Measurements from ENCODE around the gene PPIP5K2.

DNA sequence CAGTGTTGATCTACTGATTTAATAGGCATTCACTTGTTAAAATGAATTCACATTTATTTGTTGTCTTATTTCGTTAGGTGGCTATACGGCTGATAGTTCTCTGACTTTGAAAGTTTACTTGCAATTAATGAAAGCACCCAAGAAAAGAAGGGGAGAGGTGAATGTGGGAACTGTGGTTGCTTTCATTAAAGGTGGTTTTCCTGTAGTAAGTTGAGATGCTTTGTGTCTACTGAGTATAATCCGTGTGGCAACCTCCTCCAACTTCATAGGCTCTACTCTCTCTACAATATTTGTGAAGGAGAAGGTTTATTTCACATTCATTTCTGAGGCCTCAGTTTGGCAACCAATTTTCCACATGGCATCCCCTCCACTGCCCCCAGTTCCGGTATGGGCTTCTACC lies 125.7 kb downstream of the PPIP5K2 start:
- no peak for TF ChIP-seq EZH2 (optimal IDR thresholded peaks at IDR 0.05; ENCODE audit: low read depth, low read length)
- TF ChIP-seq, protein P1, sequence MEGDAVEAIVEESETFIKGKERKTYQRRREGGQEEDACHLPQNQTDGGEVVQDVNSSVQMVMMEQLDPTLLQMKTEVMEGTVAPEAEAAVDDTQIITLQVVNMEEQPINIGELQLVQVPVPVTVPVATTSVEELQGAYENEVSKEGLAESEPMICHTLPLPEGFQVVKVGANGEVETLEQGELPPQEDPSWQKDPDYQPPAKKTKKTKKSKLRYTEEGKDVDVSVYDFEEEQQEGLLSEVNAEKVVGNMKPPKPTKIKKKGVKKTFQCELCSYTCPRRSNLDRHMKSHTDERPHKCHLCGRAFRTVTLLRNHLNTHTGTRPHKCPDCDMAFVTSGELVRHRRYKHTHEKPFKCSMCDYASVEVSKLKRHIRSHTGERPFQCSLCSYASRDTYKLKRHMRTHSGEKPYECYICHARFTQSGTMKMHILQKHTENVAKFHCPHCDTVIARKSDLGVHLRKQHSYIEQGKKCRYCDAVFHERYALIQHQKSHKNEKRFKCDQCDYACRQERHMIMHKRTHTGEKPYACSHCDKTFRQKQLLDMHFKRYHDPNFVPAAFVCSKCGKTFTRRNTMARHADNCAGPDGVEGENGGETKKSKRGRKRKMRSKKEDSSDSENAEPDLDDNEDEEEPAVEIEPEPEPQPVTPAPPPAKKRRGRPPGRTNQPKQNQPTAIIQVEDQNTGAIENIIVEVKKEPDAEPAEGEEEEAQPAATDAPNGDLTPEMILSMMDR (IDR thresholded peaks at IDR 0.05; ENCODE audit: low read length): no peak
- no peak for TF ChIP-seq EZH2phosphoT487 (IDR thresholded peaks at IDR 0.05; ENCODE audit: low read length)
